ENCODE data around the gene LAMA3.

Gene LAMA3

DNA sequence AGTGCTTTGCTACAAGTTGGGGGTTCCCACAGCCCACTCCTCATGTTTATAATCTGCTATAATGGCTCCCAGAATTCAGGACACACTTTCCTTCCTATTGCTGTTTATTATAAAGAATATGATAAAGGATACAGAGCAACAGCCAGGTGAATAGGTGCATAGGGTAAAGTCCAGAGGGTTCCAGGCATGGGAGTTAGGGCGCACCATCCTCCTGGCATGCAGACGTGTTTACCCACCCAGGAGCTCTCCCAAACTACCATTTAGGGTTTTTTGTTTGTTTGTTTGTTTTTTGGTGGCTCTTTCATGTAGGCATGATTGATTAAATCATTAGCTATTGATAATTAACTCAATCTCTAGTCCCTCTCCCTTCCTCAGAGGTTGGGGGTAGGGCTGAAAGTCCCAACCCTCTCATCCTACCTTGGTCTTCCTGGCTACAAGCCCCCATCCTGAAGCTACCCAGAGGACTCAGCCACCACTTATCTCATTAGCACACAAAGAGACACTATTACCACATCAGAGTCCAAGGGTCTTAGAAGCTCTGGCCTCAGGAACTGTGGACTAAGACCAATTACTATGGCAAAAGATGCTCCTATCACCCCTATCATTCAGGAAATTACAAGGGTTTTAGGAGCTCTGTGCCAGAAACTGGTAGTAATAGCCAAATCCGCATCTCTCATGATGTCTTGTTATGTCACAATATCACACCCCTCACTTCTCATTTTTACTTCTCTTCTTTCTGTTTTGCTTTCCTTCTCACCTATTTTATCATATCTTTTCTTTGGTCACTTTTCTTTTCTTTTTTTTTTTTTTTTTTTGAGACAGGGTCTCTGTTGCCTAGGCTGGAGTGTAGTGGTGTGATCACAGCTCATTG lies 170.4 kb downstream of the LAMA3 start:
- no peak for DNase-seq

DNA sequence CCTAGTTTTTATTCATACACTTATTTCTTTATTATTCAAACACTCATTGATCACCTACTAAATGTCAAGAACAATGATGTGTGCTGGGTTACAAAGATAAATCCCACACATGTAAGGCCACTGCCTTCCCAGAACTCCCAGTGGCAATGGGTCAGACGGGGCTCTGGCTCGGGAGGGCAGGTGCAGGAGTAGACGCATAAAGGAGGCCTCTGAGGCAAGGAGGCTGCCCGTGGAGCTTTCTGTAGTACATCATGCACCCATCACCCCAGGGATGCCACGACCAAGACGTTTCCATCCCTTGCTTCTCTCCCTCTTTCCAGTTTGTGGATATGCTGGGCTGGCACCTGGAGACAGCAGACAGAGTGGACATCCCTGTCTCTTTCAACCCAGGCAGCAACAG lies 172.1 kb downstream of the LAMA3 start:
- DNase-seq = no peak

DNA sequence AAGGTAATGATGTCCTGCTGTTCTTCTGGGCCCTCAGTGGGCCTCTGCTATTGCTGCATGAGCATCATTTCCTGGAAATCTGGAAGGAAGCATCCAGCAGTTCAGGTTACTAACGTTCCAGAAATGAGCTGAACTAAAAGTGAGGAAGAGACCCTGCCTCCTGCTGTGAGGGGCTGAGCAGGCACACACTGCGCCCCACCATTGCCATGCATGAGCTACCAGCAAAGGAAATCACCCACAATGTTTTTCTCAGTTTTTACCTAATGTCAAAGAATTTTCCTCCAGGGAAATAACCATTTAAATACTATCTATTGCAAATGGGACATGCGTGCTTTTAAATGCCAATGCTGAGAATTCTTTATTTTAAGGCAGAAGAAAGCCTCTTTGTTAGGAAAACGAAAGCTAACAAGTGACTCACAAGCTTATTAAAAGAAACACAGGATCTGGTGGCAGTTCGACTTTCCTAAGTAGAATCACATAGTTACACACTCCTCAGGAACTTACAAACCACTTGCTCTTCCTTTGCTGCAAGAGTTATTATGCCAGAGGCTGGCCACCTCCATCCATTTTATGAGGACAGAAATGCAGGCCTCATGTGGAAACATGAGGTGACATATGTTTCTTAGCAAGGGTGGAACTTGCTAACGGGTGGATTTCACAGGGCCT lies 172.7 kb downstream of the LAMA3 start:
- DNase-seq = no peak

DNA sequence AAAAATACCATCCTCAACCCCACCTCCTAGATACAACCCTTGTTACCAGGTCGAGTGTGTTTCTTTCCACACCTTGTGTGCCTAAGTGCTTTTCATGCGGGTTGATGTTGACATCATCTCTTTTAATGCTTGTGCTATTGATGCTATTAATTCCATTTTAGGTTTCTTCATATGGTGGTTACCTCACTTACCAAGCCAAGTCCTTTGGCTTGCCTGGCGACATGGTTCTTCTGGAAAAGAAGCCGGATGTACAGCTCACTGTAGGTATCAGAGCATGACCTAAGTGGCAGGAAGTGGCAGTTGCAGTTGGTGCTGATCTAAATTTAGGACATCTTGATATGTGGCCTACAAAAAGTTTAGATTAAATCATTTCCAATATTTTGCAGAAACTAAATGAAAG lies 175.4 kb downstream of the LAMA3 start:
- peak; percentile 13 to 19 for DNase-seq

DNA sequence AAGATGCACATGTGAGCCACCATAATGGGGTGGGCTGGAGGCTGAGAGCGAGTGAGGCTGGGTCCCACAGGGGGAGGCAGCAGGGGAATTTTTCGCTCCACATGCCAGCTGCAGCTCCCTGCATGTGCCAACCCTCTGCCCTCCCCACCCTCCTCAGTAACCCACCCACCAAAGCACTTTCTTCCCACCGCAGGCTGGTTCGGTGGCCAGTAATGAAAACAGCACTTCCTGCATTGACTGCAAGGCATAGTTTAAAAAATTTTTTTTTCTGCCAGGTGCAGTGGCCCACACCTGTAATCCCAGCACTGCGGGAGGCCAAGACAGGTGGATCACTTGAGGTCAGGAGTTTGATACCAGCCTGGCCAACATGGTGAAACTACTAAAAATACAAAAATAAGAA lies 177.8 kb downstream of the LAMA3 start:
- no peak for DNase-seq

DNA sequence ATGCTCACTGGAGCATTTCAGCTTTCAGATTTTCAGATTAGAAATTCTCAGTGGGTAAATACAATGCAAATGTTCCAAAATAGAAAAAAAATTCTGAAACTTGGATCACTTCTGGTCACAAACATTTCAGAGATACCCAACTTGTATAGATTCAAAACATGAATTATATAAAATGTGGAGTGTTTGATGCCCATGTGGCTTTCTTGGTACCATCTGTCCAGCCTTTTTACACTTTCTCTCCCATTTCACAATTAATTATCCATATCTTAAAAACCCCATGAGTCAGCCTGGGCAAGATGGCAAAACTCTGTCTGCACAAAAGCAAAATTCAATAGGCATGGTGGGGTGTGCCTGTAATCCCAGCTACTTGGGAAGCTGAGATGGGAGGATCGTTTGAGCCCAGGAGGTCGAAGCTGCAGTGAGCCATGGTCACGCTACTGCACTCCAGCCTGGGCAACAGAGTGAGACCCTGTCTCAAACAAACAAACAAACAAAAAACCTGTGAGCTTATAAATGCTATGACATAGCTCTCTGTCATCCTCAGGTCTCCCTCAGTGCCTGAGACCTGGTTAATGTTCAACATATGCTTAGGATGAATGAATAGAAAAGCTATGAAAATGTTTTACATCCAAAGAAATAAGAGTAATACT lies 179.0 kb downstream of the LAMA3 start:
- no peak for DNase-seq

DNA sequence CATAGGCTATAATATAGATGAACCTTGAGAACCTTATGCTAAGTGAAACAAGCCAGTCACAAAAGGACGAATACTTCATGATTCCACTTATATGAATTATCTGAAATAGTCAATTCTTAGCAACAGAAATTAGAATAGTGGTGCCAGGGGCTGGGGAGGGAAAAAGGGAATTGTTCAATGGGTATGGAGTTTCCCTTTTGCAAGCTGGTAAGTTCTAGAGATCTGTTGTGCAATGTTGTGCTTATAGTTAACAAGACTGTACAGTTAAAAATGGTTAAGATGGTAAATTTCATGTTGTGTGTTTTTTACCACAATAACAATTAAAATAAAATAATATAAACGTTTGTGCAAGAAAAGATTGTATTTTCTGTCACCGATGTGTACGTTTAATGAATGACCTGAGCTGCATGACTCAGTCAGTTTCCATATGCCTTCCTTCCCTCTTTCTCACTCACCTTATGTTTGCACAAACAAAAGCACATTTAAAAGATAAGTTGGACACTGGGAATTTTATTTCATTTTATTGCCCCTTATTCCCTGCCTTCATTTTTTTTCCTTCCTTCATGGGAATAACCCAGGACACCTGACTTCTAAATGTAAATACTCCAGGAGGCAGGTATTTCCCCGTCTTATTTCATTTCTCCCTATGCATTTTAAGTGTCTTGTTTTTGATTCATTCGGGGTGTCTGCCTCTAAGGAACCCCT lies 181.6 kb downstream of the LAMA3 start:
- DNase-seq = no peak

DNA sequence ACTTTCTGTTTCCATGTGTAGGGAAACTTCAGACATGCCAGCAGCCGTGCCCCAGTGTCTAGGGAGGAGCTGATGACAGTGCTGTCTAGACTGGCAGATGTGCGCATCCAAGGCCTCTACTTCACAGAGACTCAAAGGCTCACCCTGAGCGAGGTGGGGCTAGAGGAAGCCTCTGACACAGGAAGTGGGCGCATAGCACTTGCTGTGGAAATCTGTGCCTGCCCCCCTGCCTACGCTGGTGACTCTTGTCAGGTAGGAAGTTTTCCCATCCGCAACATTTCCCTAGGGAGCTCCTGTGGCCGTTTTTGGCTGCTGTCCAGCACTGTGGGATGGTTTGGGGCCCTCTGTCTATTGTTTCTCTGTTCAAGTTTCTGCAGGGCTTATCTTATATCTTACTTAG lies 182.2 kb downstream of the LAMA3 start:
- DNase-seq = peak; percentile 62 to 68

DNA sequence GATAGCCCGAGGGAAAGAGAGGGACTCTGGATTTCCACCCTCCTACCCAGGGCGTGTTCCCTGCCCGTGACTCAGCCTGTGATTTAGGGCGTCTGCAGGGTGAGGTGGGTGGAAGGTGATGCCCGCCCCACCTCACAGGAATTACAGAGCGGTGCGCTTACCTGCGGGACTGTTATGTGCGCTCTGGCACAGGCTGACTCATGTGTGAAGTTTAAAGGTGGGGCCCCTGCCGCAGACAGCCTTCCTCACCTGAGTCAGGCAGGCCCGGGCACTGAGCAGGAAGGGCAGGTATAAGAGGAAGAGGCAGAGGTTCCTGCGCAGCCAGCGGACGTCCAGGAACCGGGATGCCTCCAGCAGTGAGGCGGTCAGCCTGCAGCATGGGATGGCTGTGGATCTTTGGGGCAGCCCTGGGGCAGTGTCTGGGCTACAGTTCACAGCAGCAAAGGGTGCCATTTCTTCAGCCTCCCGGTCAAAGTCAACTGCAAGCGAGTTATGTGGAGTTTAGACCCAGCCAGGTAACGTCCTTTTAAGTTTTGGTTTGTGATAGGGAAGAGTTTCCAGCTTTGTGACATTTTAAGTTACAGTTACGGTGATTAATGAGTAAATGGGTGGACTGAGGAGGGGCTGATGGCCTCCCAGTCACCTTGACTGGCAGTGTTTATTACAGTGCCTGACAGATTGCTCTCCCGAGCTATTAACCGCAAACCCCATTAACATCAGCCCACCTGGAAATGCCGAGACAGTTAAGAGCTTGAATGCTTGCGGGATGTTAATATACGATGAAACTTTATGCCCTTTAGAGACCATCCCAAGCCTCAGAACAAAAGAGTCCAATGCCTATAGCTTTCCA lies 183.7 kb downstream of the LAMA3 start:
- DNase-seq = peak; percentile 53 to 62

DNA sequence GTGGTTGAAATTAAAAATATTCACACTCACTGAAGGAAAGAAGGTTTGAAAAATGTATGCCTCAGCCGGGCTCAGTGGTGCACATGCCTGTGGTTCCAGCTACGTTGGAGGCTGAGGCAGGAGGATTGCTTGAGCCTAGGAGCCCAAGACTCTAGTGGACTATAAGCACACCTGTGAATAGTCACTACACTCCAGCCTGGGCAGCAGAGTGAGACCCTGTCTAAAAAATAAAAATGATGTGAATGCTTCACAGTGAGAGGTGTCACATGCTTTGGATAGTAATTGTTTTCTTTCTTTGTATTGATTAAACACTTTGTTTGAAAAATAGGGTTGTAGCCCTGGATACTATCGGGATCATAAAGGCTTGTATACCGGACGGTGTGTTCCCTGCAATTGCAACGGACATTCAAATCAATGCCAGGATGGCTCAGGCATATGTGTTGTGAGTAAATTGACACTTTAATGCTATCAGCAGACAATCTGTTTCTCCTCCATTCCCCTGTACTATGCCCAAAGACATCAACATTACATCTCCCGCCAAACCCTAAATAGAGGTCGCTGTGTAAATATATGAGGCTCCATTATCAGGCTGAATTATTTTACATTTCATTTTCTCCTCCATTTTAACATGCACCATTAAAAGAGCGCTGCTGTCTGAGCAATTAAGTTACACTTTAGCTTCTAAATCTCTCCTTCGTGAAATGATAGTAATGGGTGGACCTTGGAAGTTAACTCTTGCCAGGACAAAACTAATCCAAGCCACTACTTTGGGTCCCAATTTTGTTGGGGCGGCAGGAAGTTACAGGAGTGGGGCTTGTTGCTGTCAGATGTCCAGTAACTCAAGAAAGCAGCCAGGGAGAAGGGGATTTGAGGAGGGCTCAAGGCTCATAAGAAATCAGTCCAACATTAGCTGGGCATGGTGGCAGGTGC lies 187.0 kb downstream of the LAMA3 start:
- no peak for DNase-seq

DNA sequence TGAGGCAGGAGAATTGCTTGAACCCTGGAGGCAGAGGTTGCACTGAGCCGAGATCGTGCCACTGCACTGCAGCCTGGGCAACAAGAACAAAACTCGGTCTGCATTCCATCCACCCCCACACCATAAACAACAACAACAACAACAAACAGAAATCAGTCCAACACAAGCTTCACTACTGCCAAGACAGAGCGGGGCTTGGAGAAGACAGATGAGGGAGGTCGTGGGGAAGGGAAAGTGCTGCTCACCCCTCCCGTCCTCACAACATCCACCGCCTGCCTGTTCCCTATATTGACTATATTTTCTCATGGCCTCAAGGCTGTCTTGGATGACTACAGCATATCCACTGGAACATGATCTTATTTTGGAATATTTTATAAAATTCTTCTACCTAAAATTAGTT lies 187.7 kb downstream of the LAMA3 start:
- DNase-seq = no peak

DNA sequence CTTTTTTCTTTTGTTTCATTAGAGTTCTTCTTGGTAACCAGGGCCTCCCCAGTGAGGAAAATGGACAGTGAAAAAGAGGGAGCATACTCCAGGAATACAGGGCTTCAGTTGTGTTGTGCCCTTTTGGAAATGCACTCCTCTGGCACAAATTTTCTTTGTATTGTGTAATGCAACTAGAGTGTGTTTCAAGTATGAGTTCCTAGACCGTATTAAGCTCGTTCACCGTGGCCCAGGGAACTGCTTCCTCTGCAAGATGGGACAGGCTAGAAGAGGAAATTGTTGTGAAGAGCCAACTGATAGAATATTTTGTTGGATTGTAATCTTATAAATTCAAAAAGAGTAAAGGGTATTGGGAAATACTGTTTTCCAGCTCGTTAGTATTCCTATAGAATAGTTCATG lies 188.1 kb downstream of the LAMA3 start:
- no peak for DNase-seq

DNA sequence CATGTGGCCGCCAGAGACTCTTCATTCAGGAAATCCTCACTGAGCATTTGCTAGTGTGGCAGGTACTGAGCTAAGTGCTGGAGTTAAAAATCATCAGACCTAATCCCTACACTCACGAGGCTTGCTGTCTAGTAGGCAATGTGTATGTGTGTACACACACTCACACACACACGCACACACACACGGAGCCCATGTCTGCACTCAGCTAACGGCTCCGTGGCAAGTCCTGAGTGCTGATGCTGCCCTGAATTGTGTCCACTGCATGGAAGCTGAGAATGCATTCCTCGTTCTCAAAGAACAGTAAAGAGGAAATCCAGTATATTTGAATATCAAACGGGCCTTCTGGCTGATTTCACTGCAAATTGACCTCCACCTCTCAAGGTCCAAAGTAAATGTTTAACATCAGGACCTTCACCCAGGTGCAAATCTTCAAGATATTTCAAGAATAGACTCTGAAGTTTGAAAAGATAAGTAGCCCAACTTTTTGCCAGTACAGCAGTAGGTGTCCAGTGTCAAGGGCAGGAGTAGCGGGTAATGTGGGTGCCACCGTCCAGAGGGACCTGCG lies 189.2 kb downstream of the LAMA3 start:
- no peak for DNase-seq

DNA sequence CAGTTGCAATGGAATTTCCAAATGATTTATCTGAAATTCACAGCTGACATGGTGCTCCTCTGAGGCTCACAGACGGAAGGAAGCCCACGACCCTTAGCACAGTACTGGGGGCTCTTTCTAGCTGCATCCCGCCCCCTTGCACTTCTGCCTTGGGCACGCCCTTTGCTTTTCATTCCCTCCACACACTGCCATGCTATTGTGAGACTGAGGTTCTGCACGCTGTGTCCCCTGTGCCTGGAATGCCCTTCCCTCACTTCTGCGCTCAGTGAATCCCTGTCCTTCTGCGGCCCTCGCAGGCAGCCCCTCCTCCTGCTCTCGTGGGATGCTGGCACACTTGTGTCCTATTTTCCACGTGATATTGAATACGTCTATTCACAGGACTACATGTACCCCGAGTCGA lies 189.9 kb downstream of the LAMA3 start:
- no peak for DNase-seq

DNA sequence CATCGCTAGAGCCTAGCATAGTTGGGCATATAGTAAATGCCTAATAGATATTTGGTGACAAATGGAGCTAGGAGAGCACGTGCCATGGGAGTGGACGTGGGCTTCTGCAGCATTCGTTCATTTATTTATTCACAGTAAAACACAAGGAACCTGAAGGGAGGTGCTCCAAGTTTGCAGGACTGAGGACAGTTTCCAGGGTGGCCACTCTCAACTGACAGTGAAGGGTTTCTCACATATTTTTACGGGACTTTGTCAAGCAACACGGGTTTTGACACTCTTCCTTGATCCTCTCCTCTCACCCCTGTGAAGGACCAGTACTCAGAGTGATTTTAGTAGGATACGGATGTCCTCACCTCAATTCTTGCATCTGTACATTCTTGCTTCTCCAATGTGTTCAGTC lies 190.3 kb downstream of the LAMA3 start:
- DNase-seq = no peak

DNA sequence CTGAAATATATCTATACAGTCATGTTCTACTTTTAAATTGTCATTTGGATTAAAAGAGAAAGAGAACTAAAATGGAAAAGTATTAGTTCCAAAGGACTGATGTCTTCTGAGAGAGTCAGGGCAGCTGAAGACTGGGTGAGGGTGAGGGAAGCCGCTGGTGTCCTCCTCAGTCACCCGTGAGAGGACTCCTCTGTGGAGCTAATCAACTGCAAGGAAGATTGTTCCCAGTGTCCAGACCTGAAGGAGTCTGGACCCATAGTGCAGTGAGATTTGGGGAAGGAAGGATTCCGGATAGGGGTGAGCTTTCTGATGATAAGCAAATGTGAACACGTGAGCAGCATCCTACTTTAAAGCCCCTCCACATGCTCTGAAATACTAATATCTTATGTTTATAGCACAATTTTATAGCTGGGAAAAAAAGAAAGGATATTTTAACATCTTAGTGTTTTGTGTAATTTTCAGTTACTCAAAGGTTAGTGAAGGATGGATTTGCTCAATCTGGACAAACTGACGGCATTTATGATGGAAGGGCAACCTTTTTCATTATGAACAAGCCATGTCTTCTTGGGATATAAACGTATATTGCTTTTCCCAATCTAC lies 190.8 kb downstream of the LAMA3 start:
- no peak for DNase-seq

DNA sequence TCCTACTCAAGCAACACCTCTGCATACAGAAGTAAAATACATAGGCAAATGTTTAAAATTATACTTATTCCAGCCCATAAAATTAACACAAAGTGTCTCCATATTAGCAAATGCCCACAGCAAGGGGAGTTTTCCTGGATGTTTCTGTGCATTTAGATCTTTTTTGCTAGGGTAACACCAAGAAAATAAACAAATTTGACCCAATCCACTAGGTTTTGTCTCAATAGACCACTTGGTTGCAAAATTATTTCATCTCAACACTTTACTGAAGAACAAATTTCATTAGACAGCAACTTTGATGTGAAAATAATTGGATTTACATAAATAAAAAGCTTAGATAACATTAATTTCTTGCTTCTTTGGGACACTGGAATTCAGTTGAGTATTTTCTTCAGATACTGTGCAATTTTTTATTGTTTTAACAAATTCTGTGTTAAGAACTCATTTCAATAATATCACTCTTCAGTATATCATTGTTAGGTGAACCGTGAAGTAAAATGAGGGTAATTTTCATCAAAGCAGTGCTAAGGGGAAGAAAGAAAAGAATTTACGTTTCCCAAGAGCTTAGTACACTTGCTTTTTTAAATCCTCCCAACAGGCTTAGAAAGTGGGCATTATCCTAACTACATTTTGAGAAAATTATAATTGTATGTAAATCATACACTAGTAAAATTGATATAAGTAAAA lies 191.8 kb downstream of the LAMA3 start:
- no peak for DNase-seq

DNA sequence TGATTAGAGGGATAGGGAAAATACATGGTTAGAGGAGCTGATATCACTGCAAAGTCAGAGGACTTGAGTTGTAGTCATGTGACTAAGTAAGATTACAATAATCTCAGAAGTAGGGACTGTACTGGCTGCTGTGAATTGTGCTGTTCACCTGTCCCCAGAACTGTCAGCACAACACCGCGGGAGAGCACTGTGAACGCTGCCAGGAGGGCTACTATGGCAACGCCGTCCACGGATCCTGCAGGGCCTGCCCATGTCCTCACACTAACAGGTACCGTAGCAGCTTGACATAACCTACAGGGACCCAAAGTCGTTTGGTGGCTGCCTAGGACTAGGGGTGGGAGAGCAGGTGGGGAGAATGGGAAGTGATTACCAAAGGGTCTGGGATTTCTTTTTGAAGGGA lies 192.5 kb downstream of the LAMA3 start:
- DNase-seq = no peak

DNA sequence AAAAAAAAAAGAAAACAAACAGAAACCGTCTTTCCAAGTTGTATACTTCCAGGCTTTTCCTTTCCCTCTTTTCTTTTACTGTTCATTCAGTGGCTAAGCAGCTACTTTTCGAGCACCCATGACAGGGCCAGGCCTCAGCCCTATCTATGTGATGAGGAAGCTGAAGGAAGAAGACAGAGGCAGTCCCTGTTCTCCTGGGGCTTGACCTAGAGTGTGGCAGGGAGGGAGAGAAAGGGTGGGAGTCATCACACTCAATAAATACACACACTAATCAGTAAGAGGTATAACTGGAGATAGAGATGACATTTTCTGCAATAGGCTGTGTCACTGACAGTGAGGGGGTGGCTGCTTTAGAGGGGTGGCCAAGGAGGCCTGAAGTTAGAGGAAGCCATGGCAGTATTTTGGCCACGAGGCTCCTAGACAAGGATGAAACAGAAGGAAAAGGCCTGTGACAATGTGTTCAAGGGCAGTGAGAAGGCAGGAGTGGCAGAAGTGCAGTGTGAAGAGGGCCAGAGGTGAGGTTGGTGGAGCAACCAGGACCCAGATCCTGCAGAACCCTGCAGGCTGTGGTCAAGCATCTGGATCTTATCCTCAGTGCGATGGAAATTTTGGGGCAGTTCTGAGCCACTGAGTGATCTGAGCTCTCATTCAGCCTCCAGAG lies 193.5 kb downstream of the LAMA3 start:
- no peak for DNase-seq

All from activated CD4-positive, alpha-beta T cell treated with anti-CD3 and anti-CD28 coated beads for 4 hours (primary cell).